HG03139 (cell line): ENCODE measurements around the gene HMGN3.
"Not testable (repeated sequence)": the region's sequence is repeated elsewhere in the genome, so short reads cannot be mapped to it uniquely, and the experiment has no call there.

Experiments used
- ATAC-seq: cut with Tn5 transposase; IDR thresholded peaks from one replicate; pipeline ENCODE4 v1.9.1; 2021; ENCODE audit not compliant: unreplicated experiment

HMGN3 gene

GRCh38 chr6:79234150-79235022, at the start of gene HMGN3:
TSS of gene HMGN3 (minus strand) at chr6:79234682.
- ATAC-seq, result peak; percentile 94

GRCh38 chr6:79280756-79281155, 46.3 kb upstream of the HMGN3 start:
- ATAC-seq, result no peak

GRCh38 chr6:79277109-79277508, 42.6 kb upstream of the HMGN3 start:
- no peak for ATAC-seq

GRCh38 chr6:79269877-79270276, 35.4 kb upstream of the HMGN3 start:
- ATAC-seq, result no peak

GRCh38 chr6:79267128-79267527, 32.6 kb upstream of the HMGN3 start:
- ATAC-seq, result no peak

- ATAC-seq, result no peak
These were observed 31.6 kb upstream of the HMGN3 start for GRCh38 chr6:79266051-79266450.

GRCh38 chr6:79263359-79263758, 28.9 kb upstream of the HMGN3 start:
- no peak for ATAC-seq

GRCh38 chr6:79261666-79262065, 27.2 kb upstream of the HMGN3 start:
- ATAC-seq, result no peak

- no peak for ATAC-seq
These were observed 26.3 kb upstream of the HMGN3 start for GRCh38 chr6:79260772-79261171.

GRCh38 chr6:79257381-79258205, 23.1 kb upstream of the HMGN3 start:
- no peak for ATAC-seq

- ATAC-seq, result not testable (repeated sequence)
These were observed 22.3 kb upstream of the HMGN3 start for GRCh38 chr6:79256770-79257169.

- ATAC-seq, result not testable (repeated sequence)
These were observed 20.6 kb upstream of the HMGN3 start for GRCh38 chr6:79255086-79255485.

GRCh38 chr6:79250559-79250958, 16.1 kb upstream of the HMGN3 start:
- ATAC-seq, result no peak

- ATAC-seq, result no peak
These were observed 15.6 kb upstream of the HMGN3 start for GRCh38 chr6:79250107-79250514.

- ATAC-seq, result no peak
These were observed 14.7 kb upstream of the HMGN3 start for GRCh38 chr6:79249136-79249535.

GRCh38 chr6:79246891-79247290, 12.4 kb upstream of the HMGN3 start:
- peak; percentile 74 for ATAC-seq

- no peak for ATAC-seq
These were observed 6.7 kb upstream of the HMGN3 start for GRCh38 chr6:79241228-79241627.

GRCh38 chr6:79240509-79240908, 6.0 kb upstream of the HMGN3 start:
- ATAC-seq, result no peak

GRCh38 chr6:79239536-79240168, 5.2 kb upstream of the HMGN3 start:
- peak; percentile 47 for ATAC-seq

- no peak for ATAC-seq
These were observed 4.4 kb upstream of the HMGN3 start for GRCh38 chr6:79238919-79239318.

- ATAC-seq, result no peak
These were observed 2.2 kb upstream of the HMGN3 start for GRCh38 chr6:79236711-79237110.
